HepG2 (cell line): ENCODE measurements around the gene DDTL. TPM values are rescaled to one million over a fixed set of nuclear protein-coding genes. Genes with fewer than 3 reads are reported as not detected.
A peak's percentile ranks its signal among the peaks of the same experiment; 100 is the strongest.

Experiments used
- AKAP8 ChIP-seq: sonication (generic); formaldehyde crosslinking; IDR thresholded peaks from 2 replicates; pipeline ENCODE4 v1.5.1; 2020; ENCODE audit warnings: mild to moderate bottlenecking, missing genetic modification reagents
- FOXO1 ChIP-seq: sonication (generic); formaldehyde crosslinking; IDR thresholded peaks from 2 replicates; pipeline ENCODE4 v1.4.0; 2020; ENCODE audit warnings: missing genetic modification reagents
- FOXO4 ChIP-seq: sonication (generic); formaldehyde crosslinking; conservative IDR thresholded peaks from 2 replicates; pipeline ENCODE4 v1.8.1; 2023; ENCODE audit warnings: missing genetic modification reagents
- HNF1A ChIP-seq, 2 experiments: sonication (generic) in 1 of 2; formaldehyde crosslinking in 1 of 2; IDR thresholded peaks; 2 replicates each; pipeline versions ENCODE4 v1.4.0 to v1.6.1; 2016 to 2020; ENCODE audit warnings: borderline replicate concordance in 1 of 2, low read depth in 1 of 2, mild to moderate bottlenecking in 1 of 2, missing genetic modification reagents in 1 of 2
- MLXIP ChIP-seq: sonication (generic); formaldehyde crosslinking; IDR thresholded peaks from 2 replicates; pipeline ENCODE4 v1.9.0; 2021; ENCODE audit warnings: missing genetic modification reagents, borderline replicate concordance
- POGZ ChIP-seq: sonication (generic); formaldehyde crosslinking; IDR thresholded peaks from 2 replicates; pipeline ENCODE4 v1.4.0; 2020; ENCODE audit warnings: mild to moderate bottlenecking, missing genetic modification reagents
- POLR2A ChIP-seq, 2 experiments: IDR thresholded peaks; 2 replicates each; pipeline ENCODE4 v1.6.1; 2011; ENCODE audit warnings: low read depth in 2 of 2, low read length in 2 of 2, mild to moderate bottlenecking in 1 of 2, moderate library complexity in 1 of 2; ENCODE audit not compliant: insufficient read depth in 1 of 2
- REST ChIP-seq, 2 experiments: IDR thresholded peaks; 2 replicates each; pipeline ENCODE4 v1.6.1; 2011 to 2012; ENCODE audit warnings: low read length in 2 of 2, borderline replicate concordance in 1 of 2, low read depth in 1 of 2, mild to moderate bottlenecking in 1 of 2, moderate library complexity in 1 of 2
- SAFB2 ChIP-seq: sonication (generic); formaldehyde crosslinking; IDR thresholded peaks from 2 replicates; pipeline ENCODE4 v1.5.1; 2020; ENCODE audit warnings: missing genetic modification reagents, low read depth, mild to moderate bottlenecking, borderline replicate concordance
- SMAD3 ChIP-seq: sonication (generic); formaldehyde crosslinking; IDR thresholded peaks from 2 replicates; pipeline ENCODE4 v1.4.0; 2020; ENCODE audit warnings: missing genetic modification reagents
- ZNF124 ChIP-seq: sonication (generic); formaldehyde crosslinking; IDR thresholded peaks from 2 replicates; pipeline ENCODE4 v1.4.0; 2020; ENCODE audit warnings: missing genetic modification reagents
- ZNF205 ChIP-seq: IDR thresholded peaks from 2 replicates; pipeline ENCODE4 v1.6.1; 2018; ENCODE audit warnings: missing biosample characterization, missing genetic modification reagents
- ZNF44 ChIP-seq: sonication (generic); formaldehyde crosslinking; IDR thresholded peaks from 2 replicates; pipeline ENCODE4 v1.5.1; 2020; ENCODE audit warnings: mild to moderate bottlenecking, missing genetic modification reagents
- ZNF446 ChIP-seq: sonication (generic); formaldehyde crosslinking; IDR thresholded peaks from 2 replicates; pipeline ENCODE4 v1.5.0; 2020; ENCODE audit warnings: mild to moderate bottlenecking, missing genetic modification reagents
- ZNF496 ChIP-seq: sonication (generic); formaldehyde crosslinking; IDR thresholded peaks from 2 replicates; pipeline ENCODE4 v1.8.1; 2023; ENCODE audit warnings: mild to moderate bottlenecking, moderate library complexity, missing genetic modification reagents; ENCODE audit not compliant: insufficient replicate concordance
- ZNF878 ChIP-seq: sonication (generic); formaldehyde crosslinking; IDR thresholded peaks from 2 replicates; pipeline ENCODE4 v1.8.1; 2023; ENCODE audit warnings: mild to moderate bottlenecking, missing genetic modification reagents, moderate library complexity
- polyA plus RNA-seq, 8 experiments: library from polyadenylated mRNA; depleted of rRNA in 3 of 8; stranded (reverse) in 7 of 8; unstranded in 1 of 8; fragments of >200 nt; fragmentation: Illumina TruSeq in 4 of 8; extraction: Trizol in 4 of 8; gene quantifications; 2 replicates each; pipeline versions ENCODE4 v1.2.1 to v1.2.3, GENCODE V29; 2011 to 2016; ENCODE audit warnings: low read depth in 4 of 8, missing spikeins in 1 of 8, mixed read lengths in 1 of 8; ENCODE audit not compliant: insufficient read depth in 1 of 8
- total RNA-seq, 5 experiments: library from RNA; depleted of rRNA; stranded (reverse); fragments of >200 nt; fragmentation: Illumina TruSeq; extraction: Trizol; gene quantifications; 2 replicates each; pipeline ENCODE4 v1.2.3, GENCODE V29; 2016; ENCODE audit warnings: low read depth in 1 of 5

The DDTL gene
- total and polyA plus RNA-seq, 2 of the 13 experiments (the other 11 are each of a cell fraction or from before 2014, with no cell fraction given) = 0.31 TPM; not detected in 1

GRCh38 chr22:24009227-24010017 lies 42.7 kb downstream of the DDTL start (continued):
- TF ChIP-seq MLXIP (CRISPR knock-in tag) (no peak), ZNF205 (CRISPR knock-in tag) (no peak), HNF1A (IDR thresholded peaks at IDR 0.05; ENCODE audit: low read depth) (0 out of 2 replicates have a peak, but pooled peaks have one; percentile 20), HNF1A (CRISPR knock-in tag; IDR thresholded peaks at IDR 0.05; ENCODE audit: borderline replicate concordance) (no peak; the same call in 1 of the 2 replicates), ZNF446 (CRISPR knock-in tag) (no peak), ZNF124 (no peak), FOXO4 (CRISPR knock-in tag) (no peak), FOXO1 (peak; percentile 70), REST (IDR thresholded peaks at IDR 0.05; ENCODE audit: borderline replicate concordance in 1 of 2, low read depth in 1 of 2, low read length in 2 of 2) (peak in 1 of 2 experiments; percentile 6; a peak in 1 of 4 replicates), AKAP8 (CRISPR knock-in tag) (peak; percentile 54; the same call in 1 of the 2 replicates), ZNF496 (no peak), POGZ (CRISPR knock-in tag) (no peak), POLR2A (IDR thresholded peaks at IDR 0.05; ENCODE audit: insufficient read depth in 1 of 2, low read depth in 2 of 2, low read length in 2 of 2) (peak; percentile 44 to 69; a peak in 3 of 4 replicates), ZNF878 (0 out of 2 replicates have a peak, but pooled peaks have one; percentile 38), SMAD3 (no peak), ZNF44 (no peak), SAFB2 (CRISPR knock-in tag) (no peak; the same call in 1 of the 2 replicates)
